ENCODE results near the gene FOXA3. TPM values are rescaled to one million over a fixed set of nuclear protein-coding genes. Genes with fewer than 3 reads are reported as not detected.

The FOXA3 gene
- total RNA-seq, 1 experiment from 2014 or later, result 5.8 TPM

- no peak overlapping the region for H3K27ac ChIP-seq (ENCODE audit: low read depth, low read length)
Measured at GRCh38 chr19:45872095-45872919, 8.2 kb downstream of the FOXA3 start.

More at GRCh38 chr19:45872095-45872919, 8.2 kb downstream of the FOXA3 start:
- no peak for DNase-seq (ENCODE audit: low read depth, low spot score)
- no peak for ATAC-seq
- no peak overlapping the region for H3K9ac ChIP-seq (ENCODE audit: low read length)
- H3K27me3 ChIP-seq (ENCODE audit: insufficient read depth, low read length), result no peaks in the 10 kb centered on the region
- TF ChIP-seq FOSL1 (IDR thresholded peaks at IDR 0.05; ENCODE audit: low read depth) (no peak), ZNF274 (IDR thresholded peaks at IDR 0.05; ENCODE audit: low read depth, low read length) (no peak), ELF1 (IDR thresholded peaks at IDR 0.05; ENCODE audit: borderline replicate concordance, low read depth) (no peak), REST (IDR thresholded peaks at IDR 0.05; ENCODE audit: low read depth) (no peak), SIN3A (IDR thresholded peaks at IDR 0.05; ENCODE audit: low read depth) (no peak), EGR1 (IDR thresholded peaks at IDR 0.05; ENCODE audit: low read depth) (no peak), SP1 (IDR thresholded peaks at IDR 0.05; ENCODE audit: low read depth) (no peak), CBX3 (IDR thresholded peaks at IDR 0.05; ENCODE audit: low read depth) (no peak), ZFX (IDR thresholded peaks at IDR 0.05) (no peak), YY1 (IDR thresholded peaks at IDR 0.05; ENCODE audit: extremely low read depth, insufficient replicate concordance, low read depth, low read length) (no peak), POLR2A (IDR thresholded peaks at IDR 0.05; ENCODE audit: borderline replicate concordance, extremely low read depth, insufficient read depth, insufficient read length) (no peak), POLR2AphosphoS5 (IDR thresholded peaks at IDR 0.05; ENCODE audit: low read depth, low read length) (no peak), ZBTB33 (IDR thresholded peaks at IDR 0.05; ENCODE audit: extremely low read depth, insufficient replicate concordance, low read length) (no peak), JUND (IDR thresholded peaks at IDR 0.05) (no peak), SRF (IDR thresholded peaks at IDR 0.05; ENCODE audit: low read depth) (no peak), CEBPB (IDR thresholded peaks at IDR 0.05; ENCODE audit: low read depth) (no peak), ATF3 (IDR thresholded peaks at IDR 0.05) (no peak)
- TF ChIP-seq, protein P1, sequence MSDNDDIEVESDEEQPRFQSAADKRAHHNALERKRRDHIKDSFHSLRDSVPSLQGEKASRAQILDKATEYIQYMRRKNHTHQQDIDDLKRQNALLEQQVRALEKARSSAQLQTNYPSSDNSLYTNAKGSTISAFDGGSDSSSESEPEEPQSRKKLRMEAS (IDR thresholded peaks at IDR 0.05), result no peak
- intact Hi-C loops (cut with micrococcal nuclease), result no loop called here
- no peaks in the 10 kb centered on the region; a peak in 1 of 4 replicates for H3K36me3 ChIP-seq (ENCODE audit: control insufficient read depth in 1 of 2, insufficient read depth in 2 of 2, low read length in 2 of 2)
- RAD21 ChIA-PET (ENCODE audit: low non-redundant PET in 1 of 2, low total read pairs in 2 of 2, uncharacterized antibody in 2 of 2, unreplicated experiment in 2 of 2), result no interaction called here
- no peaks in the 10 kb centered on the region for H3K9me3 ChIP-seq (ENCODE audit: control insufficient read depth in 1 of 2, insufficient read depth in 1 of 2, low read depth in 1 of 2, low read length in 2 of 2)
- peaks cover 0 to 9% of the 10 kb centered on the region in 2 experiments; a peak in 2 of 4 replicates for H3K4me1 ChIP-seq (ENCODE audit: control insufficient read depth in 1 of 2, insufficient read depth in 2 of 2, low read length in 2 of 2)
- BruUV-seq (replicated peaks), result no TSS peak
- POLR2A ChIA-PET, result interaction anchor here (0.9 kb wide), 1 partner anchor 8 kb away, joined by 4 read pairs; the partner anchor contains the start of genes FOXA3 and SYMPK
- no peak overlapping the region for H3K4me2 ChIP-seq (ENCODE audit: low read length)
- no peaks in the 10 kb centered on the region for H4K20me1 ChIP-seq (ENCODE audit: insufficient read depth)
- H3K4me3 ChIP-seq (replicated peaks in 1 of 2; ENCODE audit: low read depth in 1 of 2, low read length in 2 of 2), result no peak overlapping the region
- H3K79me2 ChIP-seq (ENCODE audit: insufficient read depth, low read length), result no peaks in the 10 kb centered on the region
- no peak overlapping the region for H2AFZ ChIP-seq (ENCODE audit: low read depth, low read length, poor library complexity, severe bottlenecking)
- no peaks in the 10 kb centered on the region for H3K9me2 ChIP-seq (ENCODE audit: insufficient read depth)
- CTCF ChIA-PET, result no interaction called here
